Activated T-cell treated with anti-CD3 and anti-CD28 coated beads, Interleukin-2, amount 50 U/mL, for 4 hours (primary cell): ENCODE data around the gene RAB35. TPM values are rescaled to one million over a fixed set of nuclear protein-coding genes. Genes with fewer than 3 reads are reported as not detected.

Source experiments
- ATAC-seq, 2 donors: fragments of 200-7000 bp; cut with Tn5 transposase; one replicate each; pipeline ENCODE4 v1.10.0; 2021
- DNase-seq: peaks from one replicate; pipeline ENCODE4 v3.0.0-alpha.2; 2020
- H3K27me3 Mint-ChIP-seq: one replicate; pipeline ENCODE4 v1.8.0; 2021; ENCODE audit warnings: low read depth, mixed read lengths
- H3K36me3 Mint-ChIP-seq: one replicate; pipeline ENCODE4 v1.8.0; 2022; ENCODE audit warnings: mixed read lengths; ENCODE audit not compliant: insufficient read depth
- H3K4me1 Mint-ChIP-seq: one replicate; pipeline ENCODE4 v1.8.0; 2021; ENCODE audit warnings: low read depth, mixed read lengths
- H3K4me3 Mint-ChIP-seq: one replicate; pipeline ENCODE4 v1.8.0; 2021; ENCODE audit warnings: mild to moderate bottlenecking, moderate library complexity, mixed read lengths
- H3K9me3 Mint-ChIP-seq: one replicate; pipeline ENCODE4 v1.8.0; 2021; ENCODE audit warnings: mixed read lengths
- total RNA-seq, 3 donors: library from RNA; stranded (reverse); gene quantifications; one replicate each; pipeline ENCODE4 v1.2.1, GENCODE V29; 2021

Gene RAB35
- total RNA-seq, 3 donors from 2014 or later = 70.4 to 90.8 (median 74.6) TPM

DNA sequence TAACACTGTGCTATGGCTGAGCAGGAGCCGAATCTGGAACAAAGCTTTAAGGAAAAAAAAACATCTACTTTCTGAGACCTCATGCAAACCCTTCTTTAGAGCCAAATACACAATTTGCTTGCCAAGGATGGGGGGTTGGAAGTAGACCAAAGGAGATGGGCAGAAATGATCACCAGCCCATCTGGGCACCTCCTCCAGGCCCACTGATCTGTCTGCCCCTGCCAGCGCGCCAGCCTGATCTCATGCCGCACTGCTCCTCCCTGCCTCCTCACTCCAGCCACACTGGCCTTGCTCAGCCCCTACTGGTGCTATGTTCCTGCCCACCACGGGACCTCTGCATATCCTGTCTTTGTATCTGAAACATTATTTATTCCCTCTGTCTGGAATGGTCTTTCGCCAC is 24.8 kb upstream of the RAB35 start:
- Mint-ChIP-seq H3K4me1 (no peaks in the 10 kb centered on the region), H3K27me3 (no peaks in the 10 kb centered on the region), H3K9me3 (no peaks in the 10 kb centered on the region), H3K36me3 (peaks cover 40% of the 10 kb centered on the region), H3K4me3 (no peak overlapping the region)
- no peak for DNase-seq
- no peak for ATAC-seq

DNA sequence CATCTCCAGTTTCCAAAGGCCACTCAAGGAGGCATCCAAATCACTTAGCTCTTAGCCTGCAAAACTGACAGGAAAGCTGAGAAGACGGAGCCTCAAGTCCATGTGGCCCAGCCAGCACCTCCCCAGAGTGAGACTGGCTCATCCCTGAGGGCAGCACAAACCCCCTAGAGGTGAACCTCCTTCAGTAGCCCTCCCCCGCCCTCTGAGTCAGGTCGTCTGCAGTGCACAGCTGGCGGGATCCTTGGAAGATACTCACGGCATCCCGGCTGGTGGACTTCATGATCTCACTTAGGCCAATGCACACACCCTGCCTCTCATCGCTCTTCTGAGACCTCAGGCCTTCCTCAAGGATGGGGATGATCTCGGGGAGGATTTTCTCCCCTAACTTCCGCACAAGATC is 24.1 kb upstream of the RAB35 start:
- Mint-ChIP-seq H3K36me3 (peaks cover 43% of the 10 kb centered on the region), H3K4me1 (no peaks in the 10 kb centered on the region), H3K27me3 (no peaks in the 10 kb centered on the region), H3K4me3 (no peak overlapping the region), H3K9me3 (no peaks in the 10 kb centered on the region)
- ATAC-seq = no peak
- no peak for DNase-seq

DNA sequence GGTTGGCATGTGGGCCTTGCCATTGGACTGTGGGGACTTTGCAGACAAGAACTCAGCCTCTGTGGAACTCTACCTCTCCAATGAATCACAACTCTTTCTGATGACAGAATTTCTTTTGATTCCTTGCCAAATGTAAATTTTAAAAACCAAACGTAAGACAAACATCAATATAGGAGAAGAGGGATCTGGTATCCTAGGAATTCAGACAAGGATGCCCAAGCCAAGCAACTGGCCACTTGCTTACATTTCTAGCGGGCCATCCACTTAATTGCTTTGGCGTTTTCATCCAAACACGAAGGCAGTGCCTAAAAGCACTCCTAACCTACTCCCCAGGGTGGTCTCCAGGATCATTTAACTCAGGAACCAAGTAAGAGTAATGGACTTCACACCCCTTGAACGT is 23.4 kb upstream of the RAB35 start:
- H3K36me3 Mint-ChIP-seq = peaks cover 43% of the 10 kb centered on the region
- H3K4me3 Mint-ChIP-seq = no peak overlapping the region
- DNase-seq (no peak), ATAC-seq (no peak)
- H3K9me3 Mint-ChIP-seq = no peaks in the 10 kb centered on the region
- H3K4me1 Mint-ChIP-seq = no peaks in the 10 kb centered on the region
- H3K27me3 Mint-ChIP-seq = no peaks in the 10 kb centered on the region

DNA sequence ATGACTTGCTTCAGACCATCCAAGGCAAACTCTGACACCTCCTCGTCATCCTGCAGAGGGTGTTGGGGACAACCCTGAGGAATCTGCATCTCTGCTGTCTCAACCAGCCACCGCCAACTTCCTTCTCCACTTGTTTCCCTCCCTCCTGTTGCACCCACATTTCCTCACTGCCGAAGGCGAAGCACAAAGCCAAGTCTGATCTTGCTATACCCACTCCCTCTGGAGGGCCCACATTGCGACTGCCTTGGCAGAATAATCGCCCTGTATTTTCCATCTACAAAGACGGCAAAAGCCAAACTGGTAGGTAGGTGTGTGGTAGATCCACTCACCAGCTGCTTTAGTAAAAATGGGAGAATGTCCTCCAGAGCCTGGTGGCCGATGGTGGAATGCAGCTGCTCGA is 21.8 kb upstream of the RAB35 start:
- no peaks in the 10 kb centered on the region for H3K4me1 Mint-ChIP-seq
- no peaks in the 10 kb centered on the region for H3K27me3 Mint-ChIP-seq
- no peak overlapping the region for H3K4me3 Mint-ChIP-seq
- ATAC-seq = no peak
- no peaks in the 10 kb centered on the region for H3K9me3 Mint-ChIP-seq
- DNase-seq = no peak
- H3K36me3 Mint-ChIP-seq = peaks cover 44% of the 10 kb centered on the region

DNA sequence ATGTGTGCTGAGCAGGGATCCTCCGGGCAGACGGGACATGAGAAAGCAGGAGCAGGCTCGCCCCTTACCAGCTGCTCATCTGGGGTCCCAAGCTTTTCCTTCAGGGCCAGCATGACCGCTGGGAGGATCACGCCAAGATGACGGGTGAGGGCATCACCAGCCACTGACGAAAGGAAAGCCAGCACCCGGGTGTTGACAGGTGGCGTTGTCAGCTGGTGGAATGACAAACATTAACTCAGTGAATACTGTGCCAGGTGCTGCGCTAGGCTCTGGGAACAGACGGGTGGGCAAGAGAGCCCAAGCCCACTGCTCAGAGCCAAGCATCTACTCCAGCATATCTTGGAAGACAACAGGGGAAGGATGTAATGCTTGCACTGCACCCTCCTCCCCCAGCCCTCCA is 21.3 kb upstream of the RAB35 start:
- no peaks in the 10 kb centered on the region for H3K27me3 Mint-ChIP-seq
- H3K4me1 Mint-ChIP-seq = no peaks in the 10 kb centered on the region
- no peaks in the 10 kb centered on the region for H3K9me3 Mint-ChIP-seq
- no peak for DNase-seq
- peaks cover 48% of the 10 kb centered on the region for H3K36me3 Mint-ChIP-seq
- no peak overlapping the region for H3K4me3 Mint-ChIP-seq
- no peak for ATAC-seq

DNA sequence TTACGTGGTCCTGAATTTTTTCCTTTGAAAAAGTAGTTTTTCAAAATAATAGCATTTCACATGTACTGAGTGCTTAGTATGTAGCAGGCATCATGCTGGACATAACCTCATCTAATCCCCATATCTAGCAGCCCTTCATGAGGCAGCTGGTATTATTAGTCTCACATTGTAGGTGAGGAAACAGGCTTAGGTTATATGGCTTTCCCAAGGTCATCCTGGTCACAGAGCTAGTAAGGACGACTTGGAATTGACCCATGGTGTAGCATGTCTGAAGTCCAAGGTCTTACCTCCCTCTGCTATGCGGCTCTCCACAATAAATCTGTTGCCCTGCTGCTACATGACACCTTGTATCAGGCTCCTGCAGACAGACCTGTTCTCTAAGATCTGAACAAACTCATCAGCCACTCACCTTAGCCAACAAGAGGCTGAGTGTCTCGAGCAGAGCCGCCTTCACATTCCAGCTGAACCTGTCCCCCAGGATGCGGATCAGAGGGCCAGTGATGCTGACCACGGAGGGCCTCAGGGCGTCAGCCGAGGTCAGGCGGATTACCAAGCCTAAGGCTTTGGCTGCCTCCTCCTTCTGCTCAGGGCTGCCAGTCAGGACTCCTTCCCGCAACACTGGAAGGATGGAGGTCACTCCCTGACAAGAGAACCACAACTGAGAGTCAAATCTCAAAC is 19.7 kb upstream of the RAB35 start:
- Mint-ChIP-seq H3K9me3 (no peaks in the 10 kb centered on the region), H3K4me3 (no peak overlapping the region), H3K27me3 (no peaks in the 10 kb centered on the region), H3K4me1 (no peaks in the 10 kb centered on the region), H3K36me3 (peaks cover 50% of the 10 kb centered on the region)
- ATAC-seq (no peak), DNase-seq (no peak)

DNA sequence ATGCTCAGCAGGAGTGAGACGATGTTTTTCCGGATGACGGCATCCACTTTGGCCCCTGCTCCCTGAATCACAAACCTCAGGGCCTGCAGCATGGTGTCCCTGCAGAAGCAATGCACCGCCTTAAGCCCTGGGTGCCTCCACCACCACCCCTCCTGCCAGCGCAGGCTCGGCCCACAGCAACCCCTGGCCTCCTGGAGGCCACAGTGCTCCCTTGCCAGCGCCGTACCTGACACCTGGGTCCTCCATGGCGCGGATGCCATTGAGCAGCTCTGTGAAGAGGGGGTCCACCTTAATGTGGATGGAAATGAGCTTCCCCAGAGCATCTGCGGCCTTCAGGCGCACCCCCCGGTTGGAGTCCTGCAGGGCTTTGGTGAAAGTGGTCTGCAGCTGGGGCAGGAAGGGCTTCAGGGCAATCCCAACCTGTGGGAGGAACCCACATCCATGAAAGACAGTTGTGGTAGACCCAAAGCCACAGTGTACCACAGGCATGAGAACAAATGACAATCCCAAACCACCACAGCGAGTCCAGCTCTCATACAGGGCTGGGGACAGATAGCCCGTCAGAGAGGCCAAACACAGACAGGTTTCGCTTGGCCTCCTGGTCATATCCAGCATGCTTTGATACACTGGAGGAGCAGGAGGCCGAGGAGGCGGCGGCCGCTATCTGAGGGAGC is 17.9 kb upstream of the RAB35 start:
- DNase-seq (no peak), ATAC-seq (no peak)
- Mint-ChIP-seq H3K9me3 (no peaks in the 10 kb centered on the region), H3K27me3 (no peaks in the 10 kb centered on the region), H3K4me3 (no peak overlapping the region), H3K36me3 (peaks cover 38% of the 10 kb centered on the region), H3K4me1 (no peaks in the 10 kb centered on the region)

DNA sequence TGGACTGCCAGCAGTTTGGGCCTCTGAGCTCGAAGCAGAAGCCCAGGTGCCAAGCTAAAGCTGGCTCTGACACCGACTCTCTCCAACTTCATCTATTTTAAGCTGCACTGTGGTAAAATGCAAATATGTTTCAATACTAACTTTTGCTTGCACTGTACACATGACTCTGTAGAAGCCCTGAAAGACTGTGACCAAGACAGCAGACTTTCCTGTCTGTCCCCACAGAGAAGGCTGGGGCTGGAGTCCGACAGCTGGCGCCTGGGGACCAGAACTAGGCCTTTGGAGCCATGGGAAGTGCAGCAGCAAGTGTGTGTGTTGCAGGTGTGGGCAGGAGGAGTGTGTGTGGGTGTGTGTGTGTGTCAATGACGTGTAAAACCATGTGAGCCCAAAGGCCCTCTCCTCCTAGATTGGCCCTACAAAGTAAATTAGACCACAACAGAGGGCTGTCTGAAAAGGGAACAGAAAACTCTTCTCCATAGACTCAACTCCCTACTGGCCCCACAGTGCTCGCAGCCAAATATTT is 16.4 kb upstream of the RAB35 start:
- DNase-seq (no peak), ATAC-seq (no peak)
- H3K4me3 Mint-ChIP-seq = no peak overlapping the region
- H3K4me1 Mint-ChIP-seq = no peaks in the 10 kb centered on the region
- H3K27me3 Mint-ChIP-seq = no peaks in the 10 kb centered on the region
- peaks cover 39% of the 10 kb centered on the region for H3K36me3 Mint-ChIP-seq
- H3K9me3 Mint-ChIP-seq = no peaks in the 10 kb centered on the region

DNA sequence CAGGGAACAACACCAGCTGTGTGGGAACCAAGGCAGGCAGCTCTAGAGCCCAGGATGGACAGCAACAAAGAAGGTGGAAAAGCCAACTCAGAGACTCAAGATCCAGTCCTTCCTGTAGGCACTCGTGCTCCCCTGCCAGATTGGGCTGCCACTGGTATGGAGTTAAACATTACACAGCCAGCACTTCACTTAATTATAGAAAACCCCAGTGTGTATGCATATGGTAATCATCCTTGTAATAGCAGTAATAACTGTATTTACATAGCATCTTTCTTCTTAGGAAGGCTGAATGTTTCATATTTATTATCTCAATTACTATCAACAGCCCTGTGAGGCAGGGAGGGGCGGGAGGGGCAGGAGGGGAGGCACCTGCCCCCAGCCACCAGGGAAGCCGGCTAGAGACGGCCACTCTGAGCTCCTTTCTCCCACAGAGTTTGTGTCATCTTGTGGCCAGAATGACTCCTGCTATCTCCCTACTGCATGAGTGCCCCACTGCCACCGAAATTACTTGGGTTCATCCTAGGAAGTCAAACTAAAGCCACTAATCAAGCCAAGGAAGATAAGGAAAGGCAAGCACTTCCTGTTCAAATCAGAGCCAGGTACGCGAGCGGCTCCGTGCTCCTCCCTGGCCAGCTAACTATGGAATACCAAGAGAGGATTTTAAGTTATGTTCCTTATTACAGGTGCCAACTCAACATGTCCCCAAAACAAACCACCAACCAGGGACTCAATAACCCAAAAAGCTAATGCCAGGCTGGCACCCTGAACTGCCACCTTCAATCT is 15.7 kb upstream of the RAB35 start:
- H3K9me3 Mint-ChIP-seq = no peaks in the 10 kb centered on the region
- peaks cover 4% of the 10 kb centered on the region for H3K4me1 Mint-ChIP-seq
- DNase-seq = no peak
- ATAC-seq = no peak
- H3K27me3 Mint-ChIP-seq = no peaks in the 10 kb centered on the region
- H3K4me3 Mint-ChIP-seq = no peak overlapping the region
- peaks cover 44% of the 10 kb centered on the region for H3K36me3 Mint-ChIP-seq

DNA sequence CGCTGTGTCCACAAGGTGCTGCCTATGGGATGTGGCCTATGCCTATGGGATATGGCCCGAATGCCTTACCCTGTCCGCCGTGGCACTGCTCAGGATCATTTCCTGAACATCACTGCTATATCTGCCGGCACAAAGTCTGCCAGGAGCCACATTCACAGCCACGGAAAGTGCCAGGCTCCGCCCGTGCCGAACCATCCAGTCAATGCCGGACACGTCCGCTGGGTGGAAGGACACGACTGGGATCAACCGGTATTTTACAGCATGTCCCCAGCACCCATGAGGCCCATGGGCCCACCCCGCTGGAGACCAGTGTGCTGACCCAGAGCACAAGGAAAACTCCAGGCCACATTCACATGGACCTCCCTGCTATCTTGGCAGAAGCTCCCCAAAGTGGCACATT is 14.6 kb upstream of the RAB35 start:
- no peaks in the 10 kb centered on the region for H3K9me3 Mint-ChIP-seq
- H3K4me3 Mint-ChIP-seq = no peak overlapping the region
- H3K4me1 Mint-ChIP-seq = peaks cover 15% of the 10 kb centered on the region
- ATAC-seq (no peak), DNase-seq (no peak)
- peaks cover 47% of the 10 kb centered on the region for H3K36me3 Mint-ChIP-seq
- no peaks in the 10 kb centered on the region for H3K27me3 Mint-ChIP-seq

DNA sequence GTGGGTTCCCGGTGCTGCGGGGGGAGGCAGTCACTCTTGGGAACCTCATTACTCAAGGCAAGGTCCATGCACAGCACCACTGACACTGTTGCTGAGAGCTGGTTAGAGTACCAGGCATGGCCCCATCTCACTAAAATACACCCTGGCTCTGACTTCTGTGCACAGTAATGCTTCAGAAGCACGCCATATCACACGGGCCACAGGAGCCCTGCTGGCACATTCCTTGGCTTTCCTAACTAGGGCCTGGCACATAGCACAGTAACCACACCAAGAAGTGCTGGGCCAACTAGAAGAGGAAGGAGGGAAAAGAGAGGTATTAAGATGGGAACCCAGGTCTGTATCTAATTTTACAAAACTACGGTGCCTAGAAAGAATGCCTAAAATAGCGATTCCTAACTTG is 13.5 kb upstream of the RAB35 start:
- peaks cover 20% of the 10 kb centered on the region for H3K4me1 Mint-ChIP-seq
- no peaks in the 10 kb centered on the region for H3K27me3 Mint-ChIP-seq
- no peak overlapping the region for H3K4me3 Mint-ChIP-seq
- no peaks in the 10 kb centered on the region for H3K9me3 Mint-ChIP-seq
- ATAC-seq = no peak
- H3K36me3 Mint-ChIP-seq = peaks cover 46% of the 10 kb centered on the region
- no peak for DNase-seq

DNA sequence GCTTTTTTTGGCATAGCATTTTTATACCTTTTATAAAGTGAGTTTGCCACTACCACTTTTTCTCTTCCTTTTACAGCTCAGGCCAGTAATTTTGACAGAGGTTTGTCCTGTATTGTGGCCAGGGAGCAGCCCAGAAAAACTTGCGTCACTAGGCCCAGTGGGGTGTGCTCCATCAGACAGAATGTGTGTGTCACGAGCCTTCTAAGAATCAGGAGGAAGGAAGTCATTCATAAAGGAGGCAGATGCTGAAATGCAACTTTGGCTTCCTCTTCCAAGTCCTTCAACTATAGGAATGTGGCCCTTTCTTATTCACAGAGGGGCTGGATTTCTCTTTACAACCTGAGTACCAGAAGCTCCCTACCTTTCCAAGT is 10.1 kb upstream of the RAB35 start:
- H3K4me3 Mint-ChIP-seq = peak overlapping the region; percentile 56
- no peaks in the 10 kb centered on the region for H3K9me3 Mint-ChIP-seq
- H3K4me1 Mint-ChIP-seq = peaks cover 41% of the 10 kb centered on the region
- peak; percentile 7 to 11 for ATAC-seq
- DNase-seq = no peak
- H3K27me3 Mint-ChIP-seq = no peaks in the 10 kb centered on the region
- peaks cover 29% of the 10 kb centered on the region for H3K36me3 Mint-ChIP-seq

DNA sequence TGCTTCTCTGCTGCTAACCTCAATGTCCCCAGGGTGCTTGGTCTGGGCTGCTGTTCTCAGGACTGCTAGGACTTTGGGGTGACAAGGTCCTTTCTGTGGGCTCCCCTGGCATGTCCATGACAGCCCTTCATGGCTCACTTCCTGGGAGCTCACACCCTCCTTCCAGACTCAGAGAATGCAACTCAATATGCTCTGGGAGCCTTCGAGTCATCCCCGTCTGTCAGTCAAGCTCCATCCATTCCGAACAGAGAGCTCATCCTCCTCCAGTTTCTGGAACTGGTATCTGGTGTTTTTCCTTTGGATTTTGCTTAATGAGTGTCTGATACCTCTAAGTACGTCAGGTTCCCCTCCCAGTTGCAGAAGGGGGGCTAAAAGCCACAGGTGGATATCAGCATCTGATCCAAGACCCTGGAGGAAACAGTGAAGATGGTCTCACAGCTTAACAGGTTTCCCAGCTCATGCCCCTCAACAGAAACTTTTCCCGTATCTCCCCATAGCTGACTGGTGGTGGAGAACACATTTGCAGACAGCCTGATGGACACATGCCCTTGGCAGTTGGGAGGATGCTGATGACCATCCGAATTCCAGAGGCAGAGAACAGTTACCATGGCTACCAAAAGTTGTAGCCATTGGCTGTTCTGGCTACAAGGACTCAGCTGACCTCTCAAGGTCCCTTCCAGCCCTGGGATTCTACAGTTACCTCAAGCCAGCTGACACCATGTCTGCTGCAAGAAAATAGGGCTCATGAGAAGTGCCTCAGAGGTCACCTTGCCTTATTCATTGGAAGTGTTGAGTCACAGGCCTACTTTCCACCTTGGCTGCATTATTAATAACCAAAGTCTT is 9.5 kb upstream of the RAB35 start:
- no peak for DNase-seq
- no peaks in the 10 kb centered on the region for H3K27me3 Mint-ChIP-seq
- H3K4me1 Mint-ChIP-seq = peaks cover 47% of the 10 kb centered on the region
- no peak overlapping the region for H3K4me3 Mint-ChIP-seq
- ATAC-seq = peak; percentile 12 to 23
- peaks cover 23% of the 10 kb centered on the region for H3K36me3 Mint-ChIP-seq
- H3K9me3 Mint-ChIP-seq = no peaks in the 10 kb centered on the region

DNA sequence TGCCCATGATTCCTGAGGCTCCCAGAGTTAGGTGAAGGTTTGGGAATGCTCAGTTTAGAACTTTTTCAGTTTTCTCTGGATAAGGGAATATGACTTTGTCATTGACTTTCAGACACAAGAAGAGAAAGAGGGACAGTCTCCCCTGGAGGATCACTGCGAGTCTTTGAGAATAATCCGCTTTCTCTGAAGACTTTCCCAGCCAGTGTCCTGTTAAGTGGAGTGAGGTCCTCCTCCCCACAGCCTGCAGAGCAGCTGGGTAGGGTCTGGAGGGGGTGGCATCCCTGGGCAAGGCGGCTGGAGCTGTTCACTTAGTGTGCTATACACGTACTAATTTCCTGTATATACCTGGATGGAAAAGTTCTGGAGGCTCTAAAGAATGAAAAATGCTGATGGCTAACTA is 8.5 kb upstream of the RAB35 start:
- Mint-ChIP-seq H3K36me3 (peaks cover 23% of the 10 kb centered on the region), H3K9me3 (no peaks in the 10 kb centered on the region), H3K4me3 (no peak overlapping the region), H3K27me3 (no peaks in the 10 kb centered on the region), H3K4me1 (peaks cover 57% of the 10 kb centered on the region)
- no peak for DNase-seq
- ATAC-seq = no peak
